Measurements from ENCODE around the gene NRDC. TPM values are rescaled to one million over a fixed set of nuclear protein-coding genes. Genes with fewer than 3 reads are reported as not detected.
"Not testable (repeated sequence)": the region's sequence is repeated elsewhere in the genome, so short reads cannot be mapped to it uniquely, and the experiment has no call there.

NRDC gene
- total RNA-seq, 1 experiment from 2014 or later = 113 TPM

DNA sequence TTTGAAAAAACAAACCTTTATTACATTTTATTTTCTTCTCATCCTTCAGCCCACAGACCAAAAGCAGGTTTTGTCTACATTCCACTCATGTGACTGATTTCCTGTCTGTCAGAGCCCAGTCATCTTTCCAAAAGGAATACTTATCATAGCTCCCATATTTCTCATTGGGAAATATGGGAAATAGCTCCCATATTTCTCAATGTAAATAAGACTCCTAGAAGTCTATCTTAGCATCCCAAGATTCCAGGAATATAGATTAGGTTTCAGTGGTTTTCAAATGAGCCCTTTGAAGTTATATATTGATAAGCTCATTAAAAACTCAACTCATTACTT, 19.1 kb upstream of the NRDC start:
- DNase-seq (ENCODE audit: low spot score) = no peak
- in situ Hi-C loops (cut with HindIII; ENCODE audit: low sequenced_read_pairs) = no loop called here

DNA sequence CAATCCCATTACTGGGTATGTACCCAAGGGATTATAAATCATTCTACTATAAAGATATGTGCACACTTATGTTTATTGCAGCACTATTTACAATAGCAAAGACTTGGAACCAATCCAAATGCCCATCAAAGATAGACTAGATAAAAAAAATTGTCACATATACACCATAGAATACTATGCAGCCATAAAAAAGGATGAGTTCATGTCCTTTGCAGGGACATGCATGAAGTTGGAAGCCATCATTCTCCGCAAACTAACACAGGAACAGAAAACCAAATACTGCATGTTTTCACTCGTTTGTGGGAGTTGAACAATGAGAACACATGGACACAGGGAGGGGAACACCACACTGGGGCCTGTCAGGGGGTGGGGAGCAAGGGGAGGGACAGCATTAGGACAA, 16.2 kb upstream of the NRDC start:
- in situ Hi-C loops (cut with HindIII; ENCODE audit: low sequenced_read_pairs) = not testable (repeated sequence)

GRCh38 chr1:51878308-51878615, 265 bp downstream of the NRDC start:
- no peak for DNase-seq (ENCODE audit: low spot score)
- in situ Hi-C loops (cut with HindIII; ENCODE audit: low sequenced_read_pairs) = no loop called here

More for the DNA sequence above, 16.2 kb upstream of the NRDC start:
- DNase-seq (ENCODE audit: low spot score) = not testable (repeated sequence)

GRCh38 chr1:51877434-51878307, 856 bp downstream of the NRDC start:
- DNase-seq (ENCODE audit: low spot score) = peak; percentile 37
- in situ Hi-C loops (cut with HindIII; ENCODE audit: low sequenced_read_pairs) = no loop called here

DNA sequence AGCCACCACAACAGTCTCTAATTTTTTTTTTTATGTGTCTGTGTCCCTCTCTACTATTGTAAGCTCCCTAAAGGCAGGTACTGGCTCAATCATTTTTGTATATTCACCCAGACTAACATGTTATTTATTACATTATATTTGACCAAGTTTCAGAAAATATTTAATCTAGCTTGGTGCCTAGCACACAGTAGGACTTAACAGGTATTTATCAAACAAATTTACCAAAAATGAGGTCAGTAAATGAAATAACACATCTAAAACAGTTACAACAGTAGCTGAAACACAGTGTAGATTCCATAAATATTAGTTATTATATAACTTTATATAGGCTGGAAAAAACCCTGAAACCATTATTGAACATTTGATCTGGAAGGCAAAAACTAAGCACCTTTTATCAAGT, 2.7 kb downstream of the NRDC start:
- DNase-seq (ENCODE audit: low spot score) = no peak
- in situ Hi-C loops (cut with HindIII; ENCODE audit: low sequenced_read_pairs) = no loop called here

- in situ Hi-C loops (cut with HindIII; ENCODE audit: low sequenced_read_pairs) = no loop called here
- no peak for DNase-seq (ENCODE audit: low spot score)
These were observed 3.2 kb downstream of the NRDC start for GRCh38 chr1:51875291-51875772.

- DNase-seq (ENCODE audit: low spot score); in situ Hi-C loops (cut with HindIII; ENCODE audit: low sequenced_read_pairs): not testable (repeated sequence)
These were observed 5.3 kb downstream of the NRDC start for GRCh38 chr1:51873270-51873669.

DNA sequence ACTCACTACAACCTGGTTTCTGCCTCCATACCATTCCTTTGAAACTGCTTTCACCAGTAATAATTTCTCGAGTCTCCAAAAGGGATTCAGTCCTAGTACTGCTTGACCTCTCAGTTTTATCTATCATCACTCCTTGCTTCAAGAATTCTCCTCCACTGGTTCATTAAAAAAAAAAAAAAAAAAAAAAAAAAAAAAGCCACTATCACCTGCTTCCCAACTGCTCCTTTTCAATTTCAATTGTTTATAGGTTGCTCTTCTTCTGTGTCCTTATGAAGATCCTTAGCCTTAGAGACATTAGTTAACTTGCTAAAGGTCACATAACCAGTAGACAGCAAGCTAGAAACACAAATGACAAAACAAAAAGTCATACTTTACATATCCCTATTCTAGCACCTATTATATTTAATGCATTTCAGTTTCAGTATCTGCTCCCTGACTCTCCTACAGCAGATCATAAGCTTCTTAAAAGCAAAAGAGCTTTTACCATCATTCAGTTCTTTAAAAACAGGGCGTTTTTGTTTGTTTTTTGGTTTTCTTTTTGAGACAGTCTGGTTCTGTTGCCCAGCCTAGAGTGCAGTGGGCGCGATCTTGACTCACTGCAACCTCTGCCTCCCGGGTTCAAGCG, 7.1 kb downstream of the NRDC start:
- in situ Hi-C loops (cut with HindIII; ENCODE audit: low sequenced_read_pairs) = no loop called here
- no peak for DNase-seq (ENCODE audit: low spot score)

DNA sequence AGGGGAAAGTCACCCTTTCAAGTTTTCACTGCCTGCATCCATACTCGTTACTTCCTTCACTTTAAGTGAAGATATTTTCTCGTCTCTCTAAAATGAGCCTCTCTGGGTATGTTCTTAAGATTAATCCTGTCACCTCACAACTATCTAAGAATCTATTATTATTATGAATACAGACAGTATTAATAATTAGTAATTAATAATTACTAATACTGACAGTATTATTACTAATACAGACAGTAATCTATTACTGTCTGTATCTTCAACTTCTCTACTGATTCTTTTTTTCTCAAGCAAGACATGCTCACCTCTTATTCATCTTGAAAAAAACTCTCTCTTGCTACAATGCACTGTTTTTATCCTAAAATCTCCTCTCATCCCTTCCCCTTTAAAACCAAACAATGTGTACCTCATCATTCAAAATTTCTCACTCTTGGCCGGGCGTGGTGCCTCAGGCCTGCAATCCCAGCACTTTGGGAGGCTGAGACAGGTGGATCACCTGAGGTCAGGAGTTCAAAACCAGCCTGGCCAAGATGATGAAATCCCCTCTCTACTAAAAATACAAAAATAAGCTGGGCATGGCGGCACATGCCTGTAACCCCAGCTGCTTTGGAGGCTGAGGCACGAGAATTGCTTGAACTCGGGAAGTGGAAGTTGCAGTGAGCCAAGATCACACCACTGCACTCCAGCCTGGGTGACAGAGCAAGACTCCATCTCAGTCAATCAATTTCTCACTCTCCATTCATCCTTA, 7.8 kb downstream of the NRDC start:
- in situ Hi-C loops (cut with HindIII; ENCODE audit: low sequenced_read_pairs) = no loop called here
- no peak for DNase-seq (ENCODE audit: low spot score)

DNA sequence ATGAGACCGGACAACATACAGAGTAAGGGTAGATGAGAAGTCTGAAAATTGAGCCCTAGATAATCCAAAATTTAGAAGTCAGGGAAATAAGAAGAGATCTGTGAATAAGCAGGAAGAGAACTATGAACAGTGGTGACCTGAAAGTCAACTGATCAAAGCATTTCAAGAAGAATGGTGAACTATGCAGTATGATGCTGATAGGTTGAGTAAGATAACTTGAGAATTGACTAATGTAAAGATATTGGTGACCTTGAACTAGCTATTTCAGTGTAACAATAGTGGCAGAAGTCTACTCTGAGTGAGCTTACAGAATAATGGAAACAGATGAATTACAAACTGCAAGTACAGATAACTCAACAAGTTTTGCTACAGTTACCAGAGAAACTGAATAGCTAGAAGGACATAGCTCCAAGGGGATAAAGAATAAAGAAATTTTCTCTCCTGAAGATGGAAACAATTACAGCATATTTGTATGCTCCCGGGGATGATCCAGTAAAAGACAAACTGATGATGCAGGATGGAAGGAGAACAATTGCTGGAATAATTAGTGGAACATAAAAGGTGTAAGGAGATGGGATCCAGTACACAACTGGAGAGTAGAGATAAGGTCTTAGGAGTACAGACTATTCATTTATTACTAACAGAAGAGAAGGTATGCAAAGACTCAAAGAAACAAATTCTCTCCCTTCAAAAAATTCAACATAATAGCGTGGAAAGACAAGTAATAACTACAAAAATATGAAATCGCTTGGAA, 10.9 kb downstream of the NRDC start:
- in situ Hi-C loops (cut with HindIII; ENCODE audit: low sequenced_read_pairs) = no loop called here
- no peak for DNase-seq (ENCODE audit: low spot score)

- no peak for DNase-seq (ENCODE audit: low spot score)
- in situ Hi-C loops (cut with HindIII; ENCODE audit: low sequenced_read_pairs) = no loop called here
These were observed 15.1 kb downstream of the NRDC start for GRCh38 chr1:51863384-51863783.

GRCh38 chr1:51861669-51862068, 16.9 kb downstream of the NRDC start:
- in situ Hi-C loops (cut with HindIII; ENCODE audit: low sequenced_read_pairs) = no loop called here
- no peak for DNase-seq (ENCODE audit: low spot score)

GRCh38 chr1:51859735-51860134, 18.8 kb downstream of the NRDC start:
- DNase-seq (ENCODE audit: low spot score) = no peak
- in situ Hi-C loops (cut with HindIII; ENCODE audit: low sequenced_read_pairs) = no loop called here

DNA sequence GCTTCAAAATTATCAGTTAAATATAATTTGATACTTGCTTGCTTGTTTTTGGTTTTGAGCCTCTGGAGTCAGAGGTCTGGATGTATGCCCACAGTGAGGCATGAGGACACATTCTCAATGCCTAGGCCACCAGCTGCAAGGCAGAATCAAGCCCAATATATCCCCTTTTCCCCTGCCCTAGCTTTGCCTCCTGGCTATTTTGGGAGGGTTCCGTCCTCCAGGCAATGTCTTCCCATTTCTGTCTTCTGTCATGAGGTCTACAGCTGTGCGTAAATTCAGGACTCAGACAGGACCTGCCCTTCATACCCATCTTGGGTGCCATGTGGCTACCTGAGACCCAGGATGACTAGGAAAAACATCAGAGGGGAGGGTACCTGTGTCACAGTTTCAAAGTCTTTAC, 19.2 kb downstream of the NRDC start:
- DNase-seq (ENCODE audit: low spot score) = no peak
- in situ Hi-C loops (cut with HindIII; ENCODE audit: low sequenced_read_pairs) = no loop called here

DNA sequence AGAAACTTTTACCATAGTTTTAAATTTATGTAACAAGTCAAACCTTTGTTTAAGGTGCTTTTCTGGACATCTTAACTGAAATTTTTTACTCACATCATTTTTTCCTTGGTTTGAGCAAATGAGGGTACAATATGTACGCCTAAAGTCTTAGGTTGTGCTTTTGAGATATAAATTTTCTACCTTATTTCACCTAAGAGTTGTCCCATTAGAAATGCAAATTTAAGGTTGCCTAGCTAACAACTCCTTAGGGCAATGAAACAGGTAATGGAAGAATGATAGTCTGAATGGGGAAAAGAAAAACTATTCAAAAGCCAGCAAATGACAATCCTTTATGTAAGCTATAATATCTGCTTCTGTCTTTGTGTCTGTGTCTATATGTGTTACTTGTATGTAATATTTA, 19.6 kb downstream of the NRDC start:
- DNase-seq (ENCODE audit: low spot score) = no peak
- in situ Hi-C loops (cut with HindIII; ENCODE audit: low sequenced_read_pairs) = no loop called here

- DNase-seq (ENCODE audit: low spot score) = no peak
- in situ Hi-C loops (cut with HindIII; ENCODE audit: low sequenced_read_pairs) = no loop called here
These were observed 21.8 kb downstream of the NRDC start for GRCh38 chr1:51856745-51857144.

DNA sequence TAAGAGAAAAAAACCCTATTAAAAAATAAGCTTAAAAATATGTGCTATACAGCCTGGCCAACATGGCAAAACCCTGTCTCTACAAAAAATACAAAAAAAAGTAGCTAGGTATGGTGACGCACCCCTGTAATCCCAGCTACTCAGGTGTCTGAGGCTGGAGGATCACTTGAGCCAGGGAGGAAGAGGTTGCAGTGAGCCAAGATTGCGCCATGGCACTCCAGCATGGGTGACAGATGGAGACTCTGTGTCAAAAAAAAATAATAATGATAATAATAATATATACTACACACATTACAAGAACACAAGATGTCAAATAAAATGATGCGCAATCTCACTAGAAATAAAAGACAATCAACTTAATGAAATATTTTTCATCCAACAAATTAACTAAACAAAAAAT, 22.9 kb downstream of the NRDC start:
- no peak for DNase-seq (ENCODE audit: low spot score)
- in situ Hi-C loops (cut with HindIII; ENCODE audit: low sequenced_read_pairs) = no loop called here

DNA sequence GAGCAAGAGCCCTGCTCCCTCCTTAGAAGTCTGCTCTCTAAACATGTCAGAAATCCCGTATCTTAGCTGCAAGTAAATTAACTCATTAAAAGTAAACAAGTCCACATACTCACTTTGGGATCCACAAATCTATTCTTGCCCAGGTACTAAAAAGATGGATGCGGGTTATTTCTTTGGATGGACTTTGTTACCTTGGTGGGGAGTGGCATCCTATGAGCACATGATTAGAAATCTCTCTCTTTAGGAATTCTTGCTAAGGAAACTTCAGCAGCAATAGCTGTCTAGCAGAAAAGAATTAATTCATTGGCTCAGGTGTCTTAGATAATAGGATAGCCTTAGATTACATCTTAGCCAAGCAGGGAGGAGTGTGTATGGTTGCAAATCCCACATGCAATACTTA, 25.2 kb downstream of the NRDC start:
- DNase-seq (ENCODE audit: low spot score) = no peak
- in situ Hi-C loops (cut with HindIII; ENCODE audit: low sequenced_read_pairs) = no loop called here

GRCh38 chr1:51851882-51852396, 26.6 kb downstream of the NRDC start:
- DNase-seq (ENCODE audit: low spot score) = no peak
- in situ Hi-C loops (cut with HindIII; ENCODE audit: low sequenced_read_pairs) = no loop called here

Data from G401 (cell line).